ENCODE data around the gene LCE7A. TPM values are rescaled to one million over a fixed set of nuclear protein-coding genes. Genes with fewer than 3 reads are reported as not detected.

The LCE7A gene
- total and polyA plus RNA-seq, 2 donors (not counting 1 experiment from before 2014, with no cell fraction given): not detected

GRCh38 chr1:152879559-152880198, 19.9 kb downstream of the LCE7A start:
- H3K4me2 ChIP-seq (ENCODE audit: extremely low read depth, insufficient read depth, low read length): no peak overlapping the region
- H3K79me2 ChIP-seq (ENCODE audit: control insufficient read depth, insufficient read depth, low read length): no peaks in the 10 kb centered on the region
- H3K27ac ChIP-seq (ENCODE audit: insufficient read depth, low read length): no peak overlapping the region
- no peaks in the 10 kb centered on the region for H4K20me1 ChIP-seq (ENCODE audit: control insufficient read depth, extremely low read depth, insufficient read depth, low read length)
- no peaks in the 10 kb centered on the region for H3K36me3 ChIP-seq (ENCODE audit: control insufficient read depth, insufficient read depth, low read length)
- H3K4me3 ChIP-seq (replicated peaks in 1 of 4; ENCODE audit: control extremely low read depth in 1 of 4, insufficient read depth in 1 of 4, low read depth in 3 of 4, low read length in 4 of 4): no peak overlapping the region
- H3K4me1 ChIP-seq (ENCODE audit: control insufficient read depth, extremely low read depth, insufficient read depth, low read length): peaks cover 3% of the 10 kb centered on the region
- DNase-seq (ENCODE audit: low read depth in 2 of 2): no peak
- H2AFZ ChIP-seq (ENCODE audit: low read length): no peak overlapping the region
- H3K9ac ChIP-seq (ENCODE audit: insufficient read depth, low read length): no peak overlapping the region
- no peak for TF ChIP-seq EZH2 (IDR thresholded peaks at IDR 0.05; ENCODE audit: low read length, missing control alignments)
- TF ChIP-seq CTCF (conservative IDR thresholded peaks at IDR 0.05 in 1 of 2, IDR thresholded peaks at IDR 0.05 in 1 of 2; ENCODE audit: low read depth in 1 of 2, low read length in 2 of 2): no peak
- no peaks in the 10 kb centered on the region for H3K27me3 ChIP-seq (ENCODE audit: control insufficient read depth, insufficient read depth, low read length)
- H3K9me3 ChIP-seq (ENCODE audit: control insufficient read depth, insufficient read depth, low read depth, low read length): no peaks in the 10 kb centered on the region

- H4K20me1 ChIP-seq (ENCODE audit: control insufficient read depth, extremely low read depth, insufficient read depth, low read length): no peaks in the 10 kb centered on the region
- H3K9ac ChIP-seq (ENCODE audit: insufficient read depth, low read length): no peak overlapping the region
- H3K79me2 ChIP-seq (ENCODE audit: control insufficient read depth, insufficient read depth, low read length): no peaks in the 10 kb centered on the region
- no peaks in the 10 kb centered on the region for H3K9me3 ChIP-seq (ENCODE audit: control insufficient read depth, insufficient read depth, low read depth, low read length)
- no peak overlapping the region for H2AFZ ChIP-seq (ENCODE audit: low read length)
- no peak overlapping the region for H3K4me3 ChIP-seq (replicated peaks in 1 of 4; ENCODE audit: control extremely low read depth in 1 of 4, insufficient read depth in 1 of 4, low read depth in 3 of 4, low read length in 4 of 4)
- H3K27ac ChIP-seq (ENCODE audit: insufficient read depth, low read length): no peak overlapping the region
- TF ChIP-seq EZH2 (IDR thresholded peaks at IDR 0.05; ENCODE audit: low read length, missing control alignments) (no peak), CTCF (conservative IDR thresholded peaks at IDR 0.05 in 1 of 2, IDR thresholded peaks at IDR 0.05 in 1 of 2; ENCODE audit: low read depth in 1 of 2, low read length in 2 of 2) (no peak)
- peaks cover 4% of the 10 kb centered on the region for H3K4me1 ChIP-seq (ENCODE audit: control insufficient read depth, extremely low read depth, insufficient read depth, low read length)
- no peaks in the 10 kb centered on the region for H3K27me3 ChIP-seq (ENCODE audit: control insufficient read depth, insufficient read depth, low read length)
- DNase-seq (ENCODE audit: low read depth in 2 of 2): no peak
- H3K36me3 ChIP-seq (ENCODE audit: control insufficient read depth, insufficient read depth, low read length): no peaks in the 10 kb centered on the region
- H3K4me2 ChIP-seq (ENCODE audit: extremely low read depth, insufficient read depth, low read length): no peak overlapping the region
These were observed 20.5 kb downstream of the LCE7A start for GRCh38 chr1:152880316-152880715.

DNA sequence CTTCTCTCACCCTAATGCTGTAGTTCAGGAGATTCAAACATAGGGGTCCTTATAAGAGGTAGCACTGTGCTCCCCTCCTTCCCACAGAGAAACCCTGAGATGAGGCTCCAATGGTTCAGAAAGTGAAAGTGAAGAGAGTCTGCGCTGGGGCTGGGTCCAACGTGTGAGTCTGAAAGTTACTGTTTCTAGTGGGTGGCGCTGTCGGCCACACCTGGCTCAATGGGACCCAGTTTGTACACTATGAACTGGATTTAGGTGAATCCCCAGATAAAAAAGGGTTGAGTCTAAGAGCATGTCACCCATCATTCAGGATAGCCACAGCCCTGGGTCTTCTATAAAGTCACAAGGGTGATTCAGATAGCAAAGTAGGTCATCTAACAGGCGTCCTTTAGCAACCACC, 21.1 kb downstream of the LCE7A start:
- Histone ChIP-seq H3K4me1 (ENCODE audit: control insufficient read depth, extremely low read depth, insufficient read depth, low read length) (peaks cover 4% of the 10 kb centered on the region), H3K4me3 (replicated peaks in 1 of 4; ENCODE audit: control extremely low read depth in 1 of 4, insufficient read depth in 1 of 4, low read depth in 3 of 4, low read length in 4 of 4) (no peak overlapping the region)
- no peak for TF ChIP-seq EZH2 (IDR thresholded peaks at IDR 0.05; ENCODE audit: low read length, missing control alignments)
- no peak for TF ChIP-seq CTCF (conservative IDR thresholded peaks at IDR 0.05 in 1 of 2, IDR thresholded peaks at IDR 0.05 in 1 of 2; ENCODE audit: low read depth in 1 of 2, low read length in 2 of 2)

More for the DNA sequence above, 21.1 kb downstream of the LCE7A start:
- H3K27me3 ChIP-seq (ENCODE audit: control insufficient read depth, insufficient read depth, low read length): no peaks in the 10 kb centered on the region
- no peak for DNase-seq (ENCODE audit: low read depth in 2 of 2)
- no peak overlapping the region for H3K4me2 ChIP-seq (ENCODE audit: extremely low read depth, insufficient read depth, low read length)
- H4K20me1 ChIP-seq (ENCODE audit: control insufficient read depth, extremely low read depth, insufficient read depth, low read length): no peaks in the 10 kb centered on the region
- no peak overlapping the region for H3K27ac ChIP-seq (ENCODE audit: insufficient read depth, low read length)
- no peak overlapping the region for H2AFZ ChIP-seq (ENCODE audit: low read length)
- H3K9me3 ChIP-seq (ENCODE audit: control insufficient read depth, insufficient read depth, low read depth, low read length): no peaks in the 10 kb centered on the region
- no peak overlapping the region for H3K9ac ChIP-seq (ENCODE audit: insufficient read depth, low read length)
- H3K79me2 ChIP-seq (ENCODE audit: control insufficient read depth, insufficient read depth, low read length): no peaks in the 10 kb centered on the region
- no peaks in the 10 kb centered on the region for H3K36me3 ChIP-seq (ENCODE audit: control insufficient read depth, insufficient read depth, low read length)

All from fibroblast of lung (primary cell).